RPMI8226 (cell line): ENCODE data around the gene RINT1.
A peak's percentile ranks its signal among the peaks of the same experiment; 100 is the strongest.
"Not testable (repeated sequence)": the region's sequence is repeated elsewhere in the genome, so short reads cannot be mapped to it uniquely, and the experiment has no call there.

ENCODE experiments used
- DNase-seq: peaks from one replicate; pipeline ENCODE4 v3.0.0-alpha.2; 2015

Gene RINT1

GRCh38 chr7:105532709-105533460 is 884 bp downstream of the RINT1 start:
- DNase-seq, result no peak

- DNase-seq, result no peak
Measured at GRCh38 chr7:105538339-105538738, 6.3 kb downstream of the RINT1 start.

GRCh38 chr7:105559926-105560325 is 27.9 kb downstream of the RINT1 start:
- DNase-seq, result no peak

GRCh38 chr7:105565190-105565589 is 33.2 kb downstream of the RINT1 start:
- DNase-seq, result no peak

- DNase-seq, result no peak
Measured at GRCh38 chr7:105567024-105567423, 35.0 kb downstream of the RINT1 start.

GRCh38 chr7:105567821-105568220 is 35.8 kb downstream of the RINT1 start:
- DNase-seq, result no peak

GRCh38 chr7:105571891-105572290 is 39.9 kb downstream of the RINT1 start:
- DNase-seq, result no peak

GRCh38 chr7:105577251-105577650 is 45.2 kb downstream of the RINT1 start:
- no peak for DNase-seq

- no peak for DNase-seq
Measured at GRCh38 chr7:105578496-105578895, 46.5 kb downstream of the RINT1 start.

- DNase-seq, result no peak
Measured at GRCh38 chr7:105580022-105580740, 48.2 kb downstream of the RINT1 start.

- no peak for DNase-seq
Measured at GRCh38 chr7:105581066-105581811, 49.2 kb downstream of the RINT1 start, which contains the start of gene EFCAB10. Gene EFCAB10 (minus strand): TSS chr7:105581493. CDS start chr7:105581463, 30 bp downstream.

GRCh38 chr7:105583061-105583460 is 51.1 kb downstream of the RINT1 start:
- no peak for DNase-seq

- DNase-seq, result no peak
Measured at GRCh38 chr7:105584165-105584564, 52.2 kb downstream of the RINT1 start.

GRCh38 chr7:105585850-105586500 is 54.0 kb downstream of the RINT1 start:
- no peak for DNase-seq

GRCh38 chr7:105587909-105588635 is 56.1 kb downstream of the RINT1 start:
- DNase-seq, result no peak

- peak; percentile 99 for DNase-seq
Measured at GRCh38 chr7:105589356-105590077, 57.5 kb downstream of the RINT1 start.

GRCh38 chr7:105590793-105591192 is 58.8 kb downstream of the RINT1 start:
- DNase-seq, result no peak

GRCh38 chr7:105591522-105591921 is 59.5 kb downstream of the RINT1 start:
- no peak for DNase-seq

GRCh38 chr7:105594034-105594433 is 62.0 kb downstream of the RINT1 start:
- DNase-seq, result peak; percentile 85

- no peak for DNase-seq
Measured at GRCh38 chr7:105596866-105597265, 64.9 kb downstream of the RINT1 start.

GRCh38 chr7:105599080-105599479 is 67.1 kb downstream of the RINT1 start:
- not testable (repeated sequence) for DNase-seq

- no peak for DNase-seq
Measured at GRCh38 chr7:105599551-105599950, 67.5 kb downstream of the RINT1 start.
